Activated CD4-positive, alpha-beta T cell treated with anti-CD3 and anti-CD28 coated beads for 1 hour (primary cell): Measurements from ENCODE around the gene IL36RN.

Source experiments
- DNase-seq: peaks from one replicate; pipeline ENCODE4 v3.0.0-alpha.2; 2020

The IL36RN gene

DNA sequence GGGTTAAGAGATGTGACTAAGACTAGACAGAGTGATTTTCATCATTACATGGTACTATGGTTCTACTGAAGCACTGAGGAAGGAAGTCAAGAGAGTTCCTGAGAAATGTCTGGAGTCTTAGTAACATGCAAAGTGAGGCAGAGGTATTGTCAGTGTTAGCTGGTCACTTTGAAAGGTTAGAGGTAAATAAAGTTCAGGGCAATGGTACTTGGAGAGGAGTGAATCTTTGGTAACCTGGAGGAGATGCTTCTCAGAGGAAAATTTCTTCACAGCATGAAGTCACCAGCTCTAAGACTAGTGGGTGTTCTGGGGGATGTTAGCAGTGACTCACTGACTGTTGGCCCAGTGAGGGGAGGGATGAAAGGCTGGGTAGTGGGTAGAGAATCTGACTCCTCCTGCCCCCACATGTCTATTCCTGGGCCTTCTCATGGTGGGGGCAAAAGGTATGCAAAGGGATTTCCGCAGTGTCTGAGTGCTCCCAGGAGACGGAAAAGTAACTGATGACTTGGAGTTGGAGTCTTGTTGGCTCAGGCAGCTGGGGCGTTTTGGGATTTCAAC lies 45.1 kb downstream of the IL36RN start:
- no peak for DNase-seq

DNA sequence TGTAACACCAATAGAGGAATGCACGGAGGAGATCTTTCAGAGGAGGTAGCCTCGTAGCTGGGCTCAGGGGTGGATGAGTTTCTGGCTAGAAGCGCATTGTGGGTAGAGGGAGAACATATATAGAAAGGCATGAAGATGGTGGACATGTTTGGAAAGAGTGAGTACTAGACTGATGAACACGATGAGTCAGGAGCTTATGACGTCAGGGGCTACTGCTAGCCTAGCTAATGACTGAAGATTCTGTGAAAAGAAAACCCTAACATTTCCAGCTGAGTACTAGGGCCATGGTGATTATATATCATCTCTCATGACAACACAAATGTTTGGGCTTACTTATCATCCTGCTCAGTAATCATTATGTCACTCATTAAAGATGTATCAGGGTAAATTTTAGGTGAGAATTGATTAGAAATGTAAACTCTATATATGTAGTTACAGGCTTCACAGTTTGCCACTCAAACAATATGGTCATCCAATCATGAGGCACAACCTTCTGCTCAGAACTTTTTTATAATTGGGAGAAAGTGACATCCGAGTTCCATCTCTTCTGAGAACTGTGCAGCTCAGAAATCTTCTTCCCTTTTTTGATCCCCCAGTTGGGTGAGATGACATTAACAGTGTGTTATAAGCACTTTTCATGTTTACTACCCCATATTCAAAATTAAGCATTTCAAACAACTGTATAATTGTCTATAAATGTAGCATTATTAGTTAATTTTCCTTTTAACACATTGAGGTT lies 46.2 kb downstream of the IL36RN start:
- DNase-seq = no peak

DNA sequence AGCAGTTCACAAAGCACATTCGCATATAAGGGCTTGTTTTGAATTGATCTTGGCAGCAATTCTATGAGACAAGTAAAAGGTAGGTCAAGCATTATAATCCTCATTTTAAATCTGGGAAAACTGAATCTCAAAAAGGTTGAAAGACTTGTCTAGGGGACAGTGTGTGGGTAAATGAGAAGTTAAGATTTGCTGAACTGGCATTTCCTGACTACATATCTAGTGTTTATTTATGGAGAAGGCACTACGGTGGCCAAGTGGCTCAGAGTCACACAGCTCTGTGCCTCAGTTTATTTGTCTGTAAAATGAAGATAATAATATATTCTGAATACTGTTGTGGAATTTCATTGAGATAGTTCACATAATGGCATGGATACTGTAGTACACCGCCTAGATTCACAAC lies 52.1 kb downstream of the IL36RN start:
- no peak for DNase-seq

DNA sequence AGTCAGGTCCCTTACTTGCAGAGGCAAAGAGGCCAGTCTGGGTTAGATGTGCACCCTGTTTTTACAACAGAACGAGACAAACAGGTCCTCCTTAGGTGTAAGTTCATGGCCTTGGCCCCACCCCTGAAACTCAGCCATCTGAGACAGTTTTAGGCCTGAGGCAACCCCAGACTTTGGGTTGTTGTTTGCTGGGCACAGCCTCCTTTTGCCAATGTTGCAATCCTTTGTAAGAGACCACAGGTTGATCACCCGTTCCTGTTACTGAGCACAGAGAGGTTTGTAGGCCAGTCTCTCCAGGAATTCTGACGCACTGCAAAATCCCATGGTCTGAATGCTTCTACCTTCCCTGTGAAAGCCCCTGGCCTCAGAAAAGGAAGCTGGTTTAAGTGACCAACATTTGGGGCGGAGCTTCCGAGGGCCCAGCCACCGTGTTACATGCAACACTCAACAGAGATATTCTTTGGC lies 52.9 kb downstream of the IL36RN start:
- no peak for DNase-seq

DNA sequence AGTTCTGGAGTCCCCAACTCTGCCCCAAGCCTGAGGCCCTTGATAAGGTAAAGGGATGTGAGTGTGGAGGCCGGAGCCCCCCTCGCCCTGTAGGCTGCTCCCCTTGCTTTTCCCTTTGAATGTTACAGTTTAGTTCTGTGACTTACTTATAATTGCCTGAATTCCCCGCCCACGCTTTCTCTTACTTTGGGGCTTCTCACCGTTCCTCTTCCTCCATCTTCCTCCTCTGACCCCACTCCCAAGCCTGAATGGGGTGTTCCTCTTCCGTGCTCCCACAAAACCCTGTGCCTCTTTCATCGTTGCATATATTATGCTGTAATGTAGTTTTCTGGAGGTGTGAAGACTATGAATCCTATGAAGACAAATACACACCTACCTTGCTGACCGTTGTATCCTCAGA lies 53.4 kb downstream of the IL36RN start:
- no peak for DNase-seq

DNA sequence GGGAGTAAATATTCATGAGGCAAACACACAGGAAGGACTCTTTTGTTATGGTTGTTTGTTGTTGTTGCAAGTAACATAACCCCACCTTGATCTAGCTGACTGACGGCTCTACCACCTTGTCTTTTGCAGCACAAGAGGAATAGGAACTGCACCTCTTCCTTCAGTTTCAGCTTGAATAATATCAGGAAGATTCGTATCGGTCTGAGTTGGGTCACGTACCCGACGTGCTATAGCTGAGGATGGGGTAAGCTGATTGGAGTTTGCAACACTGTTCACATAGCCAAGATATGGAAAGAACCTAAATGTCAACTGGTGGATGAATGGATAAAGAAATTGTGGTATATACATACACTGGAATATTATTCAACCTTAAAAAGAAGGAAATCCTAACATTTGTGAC lies 53.9 kb downstream of the IL36RN start:
- no peak for DNase-seq

DNA sequence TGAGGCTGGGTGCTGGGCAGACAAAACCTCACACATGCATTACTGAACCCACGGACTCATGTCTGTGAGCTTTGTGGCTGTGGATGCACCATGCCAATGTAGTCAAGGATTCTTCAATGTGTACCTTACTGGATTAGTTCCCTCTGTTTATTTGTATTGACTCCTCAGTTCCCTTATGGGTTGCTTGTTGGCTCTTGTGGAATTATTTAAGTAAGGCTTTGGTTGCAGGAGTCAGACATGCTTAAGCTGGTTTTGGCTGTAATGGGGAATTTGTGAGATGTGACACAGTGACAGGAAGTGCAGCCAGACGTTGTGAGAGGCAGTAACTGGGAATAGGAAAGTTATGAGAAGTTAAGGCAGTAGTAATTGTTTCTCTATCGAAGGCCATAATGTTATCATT lies 54.8 kb downstream of the IL36RN start:
- DNase-seq = no peak
